ENCODE measurements around the gene LHX6.

DNA sequence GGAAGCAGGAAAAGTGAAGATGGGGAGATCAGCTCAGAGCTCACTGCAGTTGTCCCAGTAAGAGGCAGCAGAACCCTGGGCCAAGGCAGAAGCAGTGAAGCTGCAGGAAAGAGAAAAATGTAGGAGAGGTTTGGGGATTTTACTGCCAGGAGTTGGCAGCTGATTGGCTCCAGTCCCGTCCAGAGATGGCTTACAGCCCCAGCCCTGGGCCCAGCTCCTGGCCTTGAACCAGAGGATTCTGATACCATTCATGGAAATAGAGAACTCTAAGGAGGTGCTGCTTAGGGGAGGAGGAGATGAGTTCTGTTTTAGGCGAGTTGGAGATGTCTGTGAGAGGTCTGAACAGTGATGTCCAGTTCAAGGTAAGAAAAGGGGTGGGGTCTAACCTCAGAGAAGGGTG, 64.5 kb downstream of the LHX6 start:
- TF ChIP-seq, protein P1, sequence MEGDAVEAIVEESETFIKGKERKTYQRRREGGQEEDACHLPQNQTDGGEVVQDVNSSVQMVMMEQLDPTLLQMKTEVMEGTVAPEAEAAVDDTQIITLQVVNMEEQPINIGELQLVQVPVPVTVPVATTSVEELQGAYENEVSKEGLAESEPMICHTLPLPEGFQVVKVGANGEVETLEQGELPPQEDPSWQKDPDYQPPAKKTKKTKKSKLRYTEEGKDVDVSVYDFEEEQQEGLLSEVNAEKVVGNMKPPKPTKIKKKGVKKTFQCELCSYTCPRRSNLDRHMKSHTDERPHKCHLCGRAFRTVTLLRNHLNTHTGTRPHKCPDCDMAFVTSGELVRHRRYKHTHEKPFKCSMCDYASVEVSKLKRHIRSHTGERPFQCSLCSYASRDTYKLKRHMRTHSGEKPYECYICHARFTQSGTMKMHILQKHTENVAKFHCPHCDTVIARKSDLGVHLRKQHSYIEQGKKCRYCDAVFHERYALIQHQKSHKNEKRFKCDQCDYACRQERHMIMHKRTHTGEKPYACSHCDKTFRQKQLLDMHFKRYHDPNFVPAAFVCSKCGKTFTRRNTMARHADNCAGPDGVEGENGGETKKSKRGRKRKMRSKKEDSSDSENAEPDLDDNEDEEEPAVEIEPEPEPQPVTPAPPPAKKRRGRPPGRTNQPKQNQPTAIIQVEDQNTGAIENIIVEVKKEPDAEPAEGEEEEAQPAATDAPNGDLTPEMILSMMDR (IDR thresholded peaks at IDR 0.05; ENCODE audit: low read depth, low read length), result no peak
- TF ChIP-seq EZH2phosphoT487 (IDR thresholded peaks at IDR 0.05; ENCODE audit: low read depth), result no peak

Measured in OCI-LY3 (cell line).